ENCODE results near the gene ARGLU1.

The ARGLU1 gene

GRCh38 chr13:106533101-106533942, 34.6 kb downstream of the ARGLU1 start:
- H3K36me3 ChIP-seq (ENCODE audit: control insufficient read depth, insufficient read depth, low read length) = no peaks in the 10 kb centered on the region
- H3K27ac ChIP-seq (ENCODE audit: insufficient read depth, low read depth, low read length, poor library complexity, severe bottlenecking) = no peak overlapping the region
- WGBS, 2 experiments = 1% methylated on average over 41 to 44 of the region's 44 CpGs
- peak overlapping the region; percentile 97 for H3K4me3 ChIP-seq (ENCODE audit: insufficient read depth, low read depth, low read length)
- no peaks in the 10 kb centered on the region for H3K9me3 ChIP-seq (ENCODE audit: control insufficient read depth, low read length)
- peaks cover 27% of the 10 kb centered on the region for H3K4me1 ChIP-seq (ENCODE audit: control insufficient read depth, insufficient read depth, low read length)
- H3K27me3 ChIP-seq (ENCODE audit: control insufficient read depth, insufficient read depth, low read length, poor library complexity, severe bottlenecking) = no peaks in the 10 kb centered on the region

GRCh38 chr13:106532111-106532929, 35.6 kb downstream of the ARGLU1 start:
- WGBS, 2 experiments = 8 to 13% methylated on average over 17 to 18 of the region's 18 CpGs
- H3K27me3 ChIP-seq (ENCODE audit: control insufficient read depth, insufficient read depth, low read length, poor library complexity, severe bottlenecking) = no peaks in the 10 kb centered on the region
- no peaks in the 10 kb centered on the region for H3K36me3 ChIP-seq (ENCODE audit: control insufficient read depth, insufficient read depth, low read length)
- peak overlapping the region; percentile 97 for H3K4me3 ChIP-seq (ENCODE audit: insufficient read depth, low read depth, low read length)
- no peaks in the 10 kb centered on the region for H3K9me3 ChIP-seq (ENCODE audit: control insufficient read depth, low read length)
- peaks cover 36% of the 10 kb centered on the region for H3K4me1 ChIP-seq (ENCODE audit: control insufficient read depth, insufficient read depth, low read length)
- H3K27ac ChIP-seq (ENCODE audit: insufficient read depth, low read depth, low read length, poor library complexity, severe bottlenecking) = peak overlapping the region; percentile 51

- Histone ChIP-seq H3K4me1 (ENCODE audit: control insufficient read depth, insufficient read depth, low read length) (peaks cover 45% of the 10 kb centered on the region), H3K9me3 (ENCODE audit: control insufficient read depth, low read length) (no peaks in the 10 kb centered on the region), H3K27me3 (ENCODE audit: control insufficient read depth, insufficient read depth, low read length, poor library complexity, severe bottlenecking) (no peaks in the 10 kb centered on the region), H3K27ac (ENCODE audit: insufficient read depth, low read depth, low read length, poor library complexity, severe bottlenecking) (no peak overlapping the region), H3K4me3 (ENCODE audit: insufficient read depth, low read depth, low read length) (peak overlapping the region; percentile 97), H3K36me3 (ENCODE audit: control insufficient read depth, insufficient read depth, low read length) (no peaks in the 10 kb centered on the region)
- WGBS, 2 experiments = 47 to 67% methylated on average over 6 to 8 of the region's 8 CpGs
Measured at GRCh38 chr13:106530980-106531481, 36.9 kb downstream of the ARGLU1 start.

- H3K4me3 ChIP-seq (ENCODE audit: insufficient read depth, low read depth, low read length) = peak overlapping the region; percentile 97
- peaks cover 46% of the 10 kb centered on the region for H3K4me1 ChIP-seq (ENCODE audit: control insufficient read depth, insufficient read depth, low read length)
- H3K9me3 ChIP-seq (ENCODE audit: control insufficient read depth, low read length) = no peaks in the 10 kb centered on the region
- H3K36me3 ChIP-seq (ENCODE audit: control insufficient read depth, insufficient read depth, low read length) = no peaks in the 10 kb centered on the region
- WGBS, 2 experiments = 55 to 58% methylated on average over 9 to 10 of the region's 11 CpGs
- H3K27ac ChIP-seq (ENCODE audit: insufficient read depth, low read depth, low read length, poor library complexity, severe bottlenecking) = peak overlapping the region; percentile 79
- no peaks in the 10 kb centered on the region for H3K27me3 ChIP-seq (ENCODE audit: control insufficient read depth, insufficient read depth, low read length, poor library complexity, severe bottlenecking)
Measured at GRCh38 chr13:106530171-106530851, 37.6 kb downstream of the ARGLU1 start.

- WGBS, 2 experiments = 36 to 37% methylated on average over 8 of the region's 8 CpGs
Measured at GRCh38 chr13:106529415-106530170, 38.3 kb downstream of the ARGLU1 start.

DNA sequence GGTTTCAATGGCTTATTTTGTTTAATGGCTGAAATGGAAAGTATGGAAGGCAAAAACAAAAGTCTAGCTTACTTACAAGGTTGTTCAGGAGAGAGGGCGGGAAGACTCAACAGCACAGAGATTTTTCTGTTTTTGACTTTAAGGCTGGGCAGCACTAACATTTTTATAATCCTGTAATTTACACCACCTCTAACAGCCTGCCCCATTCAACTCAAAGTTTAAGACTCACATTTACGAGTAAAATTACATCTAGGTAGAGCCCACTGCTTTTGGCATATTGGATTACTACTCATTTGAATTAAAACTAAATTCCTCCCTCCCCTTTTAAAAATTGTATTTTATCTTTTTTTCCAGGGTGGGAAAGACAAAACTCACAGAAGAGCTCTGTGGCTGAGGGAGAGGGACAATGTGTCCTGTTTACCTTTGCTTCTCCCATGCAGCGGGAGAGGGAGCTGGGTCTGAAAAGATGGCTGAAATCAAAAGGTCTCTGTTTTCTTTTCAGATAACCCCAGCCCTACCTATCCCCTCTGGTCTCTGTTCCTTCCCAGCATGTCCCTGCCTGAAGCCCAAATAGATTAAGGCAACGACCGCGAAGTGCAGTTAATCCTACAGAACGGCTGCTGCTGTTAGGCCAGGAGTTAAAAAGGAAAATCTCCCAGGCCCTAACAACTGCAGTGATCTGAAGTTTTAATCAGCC, 39.1 kb downstream of the ARGLU1 start:
- H3K4me3 ChIP-seq (ENCODE audit: insufficient read depth, low read depth, low read length) = peak overlapping the region; percentile 8

More at GRCh38 chr13:106529415-106530170, 38.3 kb downstream of the ARGLU1 start:
- Histone ChIP-seq H3K27me3 (ENCODE audit: control insufficient read depth, insufficient read depth, low read length, poor library complexity, severe bottlenecking) (no peaks in the 10 kb centered on the region), H3K36me3 (ENCODE audit: control insufficient read depth, insufficient read depth, low read length) (no peaks in the 10 kb centered on the region), H3K27ac (ENCODE audit: insufficient read depth, low read depth, low read length, poor library complexity, severe bottlenecking) (peak overlapping the region; percentile 79), H3K9me3 (ENCODE audit: control insufficient read depth, low read length) (no peaks in the 10 kb centered on the region), H3K4me1 (ENCODE audit: control insufficient read depth, insufficient read depth, low read length) (peaks cover 46% of the 10 kb centered on the region), H3K4me3 (ENCODE audit: insufficient read depth, low read depth, low read length) (peak overlapping the region; percentile 13)

DNA sequence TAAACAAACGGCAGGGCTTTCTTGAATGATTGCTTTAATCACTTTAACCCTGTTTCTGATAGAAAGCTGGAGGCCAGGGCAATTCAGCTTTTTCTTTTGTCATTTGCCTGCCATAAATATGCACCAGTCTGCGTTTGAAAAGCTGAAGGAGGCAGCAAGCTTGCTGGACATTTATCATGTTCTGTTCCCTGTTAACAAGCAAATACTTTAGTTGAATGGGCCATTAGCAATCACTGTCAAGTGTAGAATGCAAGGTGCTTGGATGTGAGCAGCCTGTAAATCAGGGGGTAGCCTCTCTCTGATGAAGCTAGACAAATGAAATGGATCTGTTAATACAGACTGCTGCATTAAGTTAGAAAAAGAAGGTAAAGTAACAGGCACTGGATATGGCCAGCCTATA, 40.1 kb downstream of the ARGLU1 start:
- no peaks in the 10 kb centered on the region for H3K27me3 ChIP-seq (ENCODE audit: control insufficient read depth, insufficient read depth, low read length, poor library complexity, severe bottlenecking)
- H3K4me3 ChIP-seq (ENCODE audit: insufficient read depth, low read depth, low read length) = no peak overlapping the region
- H3K4me1 ChIP-seq (ENCODE audit: control insufficient read depth, insufficient read depth, low read length) = peaks cover 58% of the 10 kb centered on the region
- WGBS, 2 experiments = 54 to 68% methylated on average over 2 of the region's 2 CpGs
- H3K36me3 ChIP-seq (ENCODE audit: control insufficient read depth, insufficient read depth, low read length) = no peaks in the 10 kb centered on the region
- H3K27ac ChIP-seq (ENCODE audit: insufficient read depth, low read depth, low read length, poor library complexity, severe bottlenecking) = no peak overlapping the region
- no peaks in the 10 kb centered on the region for H3K9me3 ChIP-seq (ENCODE audit: control insufficient read depth, low read length)

More for the DNA sequence above, 39.1 kb downstream of the ARGLU1 start:
- peak overlapping the region; percentile 79 for H3K27ac ChIP-seq (ENCODE audit: insufficient read depth, low read depth, low read length, poor library complexity, severe bottlenecking)
- 19 to 21% methylated on average over 7 of the region's 7 CpGs for WGBS, 2 experiments
- H3K27me3 ChIP-seq (ENCODE audit: control insufficient read depth, insufficient read depth, low read length, poor library complexity, severe bottlenecking) = no peaks in the 10 kb centered on the region
- H3K36me3 ChIP-seq (ENCODE audit: control insufficient read depth, insufficient read depth, low read length) = no peaks in the 10 kb centered on the region
- peaks cover 49% of the 10 kb centered on the region for H3K4me1 ChIP-seq (ENCODE audit: control insufficient read depth, insufficient read depth, low read length)
- H3K9me3 ChIP-seq (ENCODE audit: control insufficient read depth, low read length) = no peaks in the 10 kb centered on the region

GRCh38 chr13:106527445-106527801, 40.5 kb downstream of the ARGLU1 start:
- no peaks in the 10 kb centered on the region for H3K9me3 ChIP-seq (ENCODE audit: control insufficient read depth, low read length)
- WGBS, 2 experiments = 88% methylated on average over 1 of the region's 1 CpG
- H3K4me3 ChIP-seq (ENCODE audit: insufficient read depth, low read depth, low read length) = no peak overlapping the region
- H3K27me3 ChIP-seq (ENCODE audit: control insufficient read depth, insufficient read depth, low read length, poor library complexity, severe bottlenecking) = no peaks in the 10 kb centered on the region
- H3K36me3 ChIP-seq (ENCODE audit: control insufficient read depth, insufficient read depth, low read length) = no peaks in the 10 kb centered on the region
- H3K4me1 ChIP-seq (ENCODE audit: control insufficient read depth, insufficient read depth, low read length) = peaks cover 58% of the 10 kb centered on the region
- H3K27ac ChIP-seq (ENCODE audit: insufficient read depth, low read depth, low read length, poor library complexity, severe bottlenecking) = no peak overlapping the region
